ENCODE data around the gene GNAT1.

GNAT1 gene

GRCh38 chr3:50246517-50246954, 55.1 kb downstream of the GNAT1 start:
- DNase-seq (ENCODE audit: low read depth), result no peak
- TF ChIP-seq CTCF (conservative IDR thresholded peaks at IDR 0.05; ENCODE audit: low read depth, low read length), result no peak
- H3K4me3 ChIP-seq (ENCODE audit: low read length), result no peak overlapping the region
